GM06990 (cell line): ENCODE measurements around the gene PPP2R3B.

Experiments used
- DNase-seq: peaks from one replicate; pipeline ENCODE4 v3.0.0-alpha.2; 2011; ENCODE audit not compliant: insufficient read length; ENCODE audit errors: extremely low read depth
- H3K27me3 ChIP-seq: replicated peaks from 2 replicates; pipeline ENCODE4 v1.6.0; 2011; ENCODE audit warnings: low read length; ENCODE audit not compliant: control insufficient read depth, insufficient read depth
- H3K36me3 ChIP-seq: 2 replicates; pipeline ENCODE4 v1.5.1; 2011; ENCODE audit warnings: low read length; ENCODE audit not compliant: control insufficient read depth, insufficient read depth
- H3K4me3 ChIP-seq: replicated peaks from 2 replicates; pipeline ENCODE4 v1.5.1; 2011; ENCODE audit warnings: low read depth, mild to moderate bottlenecking, control low read depth, low read length
- TF ChIP-seq, protein P1 (sequence below): IDR thresholded peaks from 2 replicates; pipeline ENCODE4 v1.5.1; 2011; ENCODE audit warnings: low read length, control low read depth, mild to moderate bottlenecking, inconsistent platforms; ENCODE audit not compliant: insufficient read depth, poor library complexity, severe bottlenecking

The PPP2R3B gene

GRCh38 chrX:345020-345925 lies 41.4 kb downstream of the PPP2R3B start:
- no peak for DNase-seq
- Histone ChIP-seq H3K36me3 (no peaks in the 10 kb centered on the region; the same call in 1 of the 2 replicates), H3K4me3 (no peak overlapping the region), H3K27me3 (no peaks in the 10 kb centered on the region)
- TF ChIP-seq, protein P1, sequence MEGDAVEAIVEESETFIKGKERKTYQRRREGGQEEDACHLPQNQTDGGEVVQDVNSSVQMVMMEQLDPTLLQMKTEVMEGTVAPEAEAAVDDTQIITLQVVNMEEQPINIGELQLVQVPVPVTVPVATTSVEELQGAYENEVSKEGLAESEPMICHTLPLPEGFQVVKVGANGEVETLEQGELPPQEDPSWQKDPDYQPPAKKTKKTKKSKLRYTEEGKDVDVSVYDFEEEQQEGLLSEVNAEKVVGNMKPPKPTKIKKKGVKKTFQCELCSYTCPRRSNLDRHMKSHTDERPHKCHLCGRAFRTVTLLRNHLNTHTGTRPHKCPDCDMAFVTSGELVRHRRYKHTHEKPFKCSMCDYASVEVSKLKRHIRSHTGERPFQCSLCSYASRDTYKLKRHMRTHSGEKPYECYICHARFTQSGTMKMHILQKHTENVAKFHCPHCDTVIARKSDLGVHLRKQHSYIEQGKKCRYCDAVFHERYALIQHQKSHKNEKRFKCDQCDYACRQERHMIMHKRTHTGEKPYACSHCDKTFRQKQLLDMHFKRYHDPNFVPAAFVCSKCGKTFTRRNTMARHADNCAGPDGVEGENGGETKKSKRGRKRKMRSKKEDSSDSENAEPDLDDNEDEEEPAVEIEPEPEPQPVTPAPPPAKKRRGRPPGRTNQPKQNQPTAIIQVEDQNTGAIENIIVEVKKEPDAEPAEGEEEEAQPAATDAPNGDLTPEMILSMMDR = no peak

- no peak for DNase-seq
- no peak overlapping the region for H3K4me3 ChIP-seq
- H3K36me3 ChIP-seq = no peaks in the 10 kb centered on the region; the same call in 1 of the 2 replicates
- no peaks in the 10 kb centered on the region for H3K27me3 ChIP-seq
- TF ChIP-seq, protein P1 = no peak
Measured at GRCh38 chrX:344371-344901, 42.3 kb downstream of the PPP2R3B start.

- TF ChIP-seq, protein P1 = no peak
- Histone ChIP-seq H3K4me3 (no peak overlapping the region), H3K27me3 (no peaks in the 10 kb centered on the region), H3K36me3 (no peaks in the 10 kb centered on the region; the same call in none of the 2 replicates)
- no peak for DNase-seq
Measured at GRCh38 chrX:341541-342101, 45.1 kb downstream of the PPP2R3B start.

DNA sequence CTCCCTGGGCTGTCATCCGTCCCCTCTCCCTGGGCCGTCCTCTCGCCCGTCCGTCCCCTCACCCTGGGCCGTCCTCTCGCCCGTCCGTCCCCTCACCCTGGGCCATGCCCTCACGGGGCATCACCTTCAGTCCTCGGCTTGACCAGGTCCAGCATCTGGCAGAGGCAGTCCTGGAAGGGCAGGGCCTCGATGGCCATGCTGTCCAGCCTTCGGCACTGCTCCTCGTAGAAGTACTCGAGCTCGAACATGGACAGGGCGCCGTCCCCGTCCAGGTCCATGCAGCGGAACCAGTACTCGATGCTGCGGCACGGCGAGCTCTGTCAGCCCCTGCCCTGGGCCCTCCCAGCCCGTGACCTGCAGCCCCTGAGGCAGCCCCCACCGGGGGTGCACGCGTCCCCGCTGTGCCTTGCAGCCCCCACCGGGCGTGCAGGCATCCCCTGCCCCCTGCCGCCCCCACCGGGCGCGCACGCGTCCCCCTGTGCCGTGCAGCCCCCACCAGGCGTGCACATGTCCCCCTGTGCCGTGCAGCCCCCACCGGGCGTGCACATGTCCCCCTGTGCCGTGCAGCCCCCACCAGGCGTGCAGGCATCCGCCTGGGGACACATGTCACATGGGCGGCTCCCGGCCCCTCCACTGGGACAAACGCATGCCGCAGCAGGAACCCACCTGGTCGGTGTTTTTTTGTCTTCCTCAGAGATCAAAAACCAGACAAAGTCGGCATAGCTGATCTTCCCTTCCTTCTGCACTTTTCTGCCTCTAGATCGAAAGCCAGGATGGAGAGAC lies 45.9 kb downstream of the PPP2R3B start:
- no peak for DNase-seq
- H3K4me3 ChIP-seq = no peak overlapping the region
- H3K36me3 ChIP-seq = no peaks in the 10 kb centered on the region; the same call in none of the 2 replicates
- TF ChIP-seq, protein P1 = no peak
- no peaks in the 10 kb centered on the region for H3K27me3 ChIP-seq

DNA sequence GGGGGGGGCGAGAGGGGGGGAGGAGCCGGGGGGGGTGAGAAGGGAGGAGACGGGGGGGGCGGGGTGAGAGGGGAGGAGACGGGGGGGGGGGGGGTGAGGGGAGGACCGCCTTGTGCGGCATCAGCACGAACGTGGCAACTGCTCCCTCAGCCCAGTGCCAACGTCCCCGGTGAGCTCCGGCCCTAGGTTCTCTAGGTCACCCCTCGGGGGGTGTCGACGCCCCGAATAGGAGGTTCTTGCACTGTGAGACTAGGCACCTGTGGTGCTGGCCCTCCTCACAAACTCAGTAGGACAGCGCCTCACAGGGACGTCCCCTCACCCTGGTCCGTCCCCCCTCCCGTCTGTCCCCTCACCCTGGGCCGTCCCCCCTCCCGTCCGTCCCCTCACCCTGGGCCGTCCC lies 46.6 kb downstream of the PPP2R3B start:
- Histone ChIP-seq H3K36me3 (no peaks in the 10 kb centered on the region; the same call in none of the 2 replicates), H3K4me3 (no peak overlapping the region), H3K27me3 (no peaks in the 10 kb centered on the region)
- no peak for DNase-seq
- TF ChIP-seq, protein P1 = no peak
